Astrocyte of the cerebellum (primary cell): Measurements from ENCODE around the gene FLRT1.

Experiments
- DNase-seq: peaks from one replicate; pipeline ENCODE4 v3.0.0-alpha.2; 2011; ENCODE audit warnings: low read depth
- H3K4me3 ChIP-seq: 2 replicates; pipeline ENCODE4 v1.5.1; 2011; ENCODE audit warnings: mild to moderate bottlenecking, low read depth, low read length, moderate library complexity
- in situ Hi-C: cut with HindIII; loops from 2 replicates; pipeline ENCODE4 v1.10.0; 2017; ENCODE audit warnings: low sequenced_read_pairs
- TF ChIP-seq, protein P1 (sequence below): IDR thresholded peaks from 2 replicates; pipeline ENCODE4 v1.5.1; 2012; ENCODE audit warnings: low read length, low read depth, moderate library complexity, mild to moderate bottlenecking; ENCODE audit errors: missing control alignments

Gene FLRT1

DNA sequence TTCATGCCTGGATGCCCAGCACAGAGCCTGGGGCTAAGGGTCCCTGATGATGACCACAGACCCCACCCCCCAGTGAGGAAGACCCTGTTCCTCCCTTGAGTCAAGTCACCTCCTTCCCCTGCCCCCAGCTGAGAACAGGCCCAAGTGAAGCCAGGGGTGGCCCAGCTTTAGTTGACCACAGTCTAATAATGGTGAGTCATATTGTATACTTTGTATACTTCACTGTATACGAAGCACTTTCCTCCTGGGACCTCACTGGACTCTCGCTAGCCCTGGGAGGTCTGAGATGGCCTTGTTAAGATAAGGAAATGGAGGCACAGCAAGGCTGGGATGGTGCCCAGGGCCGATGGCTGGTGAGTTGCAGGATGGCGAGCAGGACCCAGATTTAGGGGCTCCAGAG lies 3.7 kb upstream of the FLRT1 start:
- no peak overlapping the region for H3K4me3 ChIP-seq
- no peak for DNase-seq
- in situ Hi-C loops, result no loop called here
- TF ChIP-seq, protein P1, sequence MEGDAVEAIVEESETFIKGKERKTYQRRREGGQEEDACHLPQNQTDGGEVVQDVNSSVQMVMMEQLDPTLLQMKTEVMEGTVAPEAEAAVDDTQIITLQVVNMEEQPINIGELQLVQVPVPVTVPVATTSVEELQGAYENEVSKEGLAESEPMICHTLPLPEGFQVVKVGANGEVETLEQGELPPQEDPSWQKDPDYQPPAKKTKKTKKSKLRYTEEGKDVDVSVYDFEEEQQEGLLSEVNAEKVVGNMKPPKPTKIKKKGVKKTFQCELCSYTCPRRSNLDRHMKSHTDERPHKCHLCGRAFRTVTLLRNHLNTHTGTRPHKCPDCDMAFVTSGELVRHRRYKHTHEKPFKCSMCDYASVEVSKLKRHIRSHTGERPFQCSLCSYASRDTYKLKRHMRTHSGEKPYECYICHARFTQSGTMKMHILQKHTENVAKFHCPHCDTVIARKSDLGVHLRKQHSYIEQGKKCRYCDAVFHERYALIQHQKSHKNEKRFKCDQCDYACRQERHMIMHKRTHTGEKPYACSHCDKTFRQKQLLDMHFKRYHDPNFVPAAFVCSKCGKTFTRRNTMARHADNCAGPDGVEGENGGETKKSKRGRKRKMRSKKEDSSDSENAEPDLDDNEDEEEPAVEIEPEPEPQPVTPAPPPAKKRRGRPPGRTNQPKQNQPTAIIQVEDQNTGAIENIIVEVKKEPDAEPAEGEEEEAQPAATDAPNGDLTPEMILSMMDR, result no peak

DNA sequence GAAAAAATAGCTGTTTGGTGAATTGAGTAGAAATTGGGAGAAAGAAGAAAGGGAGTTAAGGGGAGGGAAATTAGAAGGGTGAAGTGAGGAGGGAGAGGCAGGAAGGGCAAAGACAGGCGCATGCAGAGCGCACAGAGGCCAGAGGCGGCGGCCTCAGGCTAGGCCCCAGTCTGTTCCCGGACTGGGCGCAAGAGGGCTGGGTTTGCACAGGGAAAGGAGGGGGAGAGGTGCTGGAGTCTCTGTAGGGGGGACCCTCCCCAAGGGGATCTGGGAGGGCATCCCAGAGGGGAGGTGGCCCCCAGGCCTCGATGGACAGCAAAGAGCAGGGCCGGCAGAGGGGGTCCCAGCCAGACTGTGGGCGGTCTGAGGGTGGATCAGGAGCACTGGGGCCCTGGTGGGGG lies 1.3 kb upstream of the FLRT1 start:
- no peak overlapping the region for H3K4me3 ChIP-seq
- DNase-seq, result no peak
- in situ Hi-C loops, result no loop called here
- TF ChIP-seq, protein P1, result no peak

DNA sequence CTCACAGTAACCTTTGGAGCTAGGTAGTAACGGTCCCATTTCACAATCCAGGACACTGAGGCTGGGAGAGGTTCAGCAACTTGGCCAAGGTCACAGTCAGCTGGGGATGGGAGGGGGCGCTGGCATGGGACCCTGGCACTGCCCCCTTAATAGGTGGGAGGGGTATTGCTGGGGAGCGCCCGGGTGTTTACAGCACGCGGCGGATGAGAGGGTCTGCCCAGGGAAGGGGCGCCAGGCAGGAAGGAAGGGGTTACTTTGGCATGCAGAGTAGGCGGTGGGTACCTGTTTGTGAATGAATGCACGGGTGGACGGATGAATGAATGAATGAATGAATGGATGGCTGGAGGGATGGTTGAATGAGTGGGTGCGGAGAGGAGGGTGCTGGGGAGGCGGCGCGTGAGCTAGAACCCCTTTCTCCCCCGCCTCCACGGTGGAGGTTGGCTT lies 628 bp upstream of the FLRT1 start:
- TF ChIP-seq, protein P1, result no peak
- DNase-seq, result no peak
- no peak overlapping the region for H3K4me3 ChIP-seq

DNA sequence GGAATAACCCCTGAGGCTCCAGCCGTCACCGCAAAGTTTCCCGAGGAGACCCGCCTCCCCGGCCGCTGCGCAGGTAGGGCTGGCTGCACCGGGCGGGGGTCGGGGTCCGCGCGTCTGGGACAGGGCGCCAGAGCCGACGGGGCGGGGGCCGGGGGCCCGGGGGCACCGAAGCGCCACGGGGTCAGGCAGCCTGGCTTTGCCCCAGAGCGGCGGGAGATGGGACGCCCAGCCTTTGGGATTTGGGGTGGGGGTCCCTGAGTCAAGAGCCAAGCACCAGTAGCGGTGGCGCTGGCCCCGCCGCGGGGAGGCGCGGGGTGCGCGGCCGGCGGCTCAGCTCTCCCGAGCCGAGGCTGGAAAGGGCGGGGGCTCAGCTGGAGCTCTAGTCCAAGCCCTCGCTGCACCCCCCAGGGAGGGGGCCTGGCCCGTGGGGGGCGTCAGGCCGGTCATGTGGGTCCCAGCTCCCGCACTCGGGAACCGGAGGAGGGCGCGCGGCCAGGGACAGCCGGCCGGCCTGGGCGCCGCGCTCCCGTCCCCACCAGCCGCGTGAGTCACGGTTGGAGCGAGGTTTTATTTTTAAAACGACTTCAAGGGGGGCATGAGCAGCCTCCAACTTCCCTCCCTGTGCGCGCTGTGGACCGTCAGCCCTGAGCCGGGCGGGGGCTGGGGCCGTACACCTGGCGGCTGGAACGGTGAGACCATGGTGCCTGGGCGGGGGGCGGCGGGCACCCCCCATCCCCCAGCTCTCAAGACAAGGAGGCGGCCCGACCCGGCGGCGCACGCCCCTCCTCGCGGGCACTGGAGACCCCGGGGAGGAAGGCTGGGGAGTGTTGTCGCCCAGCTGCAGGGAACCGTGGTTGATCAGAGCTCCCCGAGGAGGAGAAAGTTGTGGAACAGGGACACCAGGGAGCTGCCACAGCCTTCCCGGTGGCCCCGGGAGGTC lies 626 bp downstream of the FLRT1 start:
- TF ChIP-seq, protein P1, result no peak
- H3K4me3 ChIP-seq, result peak overlapping the region; percentile 32
- in situ Hi-C loops, result no loop called here
- no peak for DNase-seq

More for the DNA sequence above, 628 bp upstream of the FLRT1 start:
- in situ Hi-C loops, result no loop called here

DNA sequence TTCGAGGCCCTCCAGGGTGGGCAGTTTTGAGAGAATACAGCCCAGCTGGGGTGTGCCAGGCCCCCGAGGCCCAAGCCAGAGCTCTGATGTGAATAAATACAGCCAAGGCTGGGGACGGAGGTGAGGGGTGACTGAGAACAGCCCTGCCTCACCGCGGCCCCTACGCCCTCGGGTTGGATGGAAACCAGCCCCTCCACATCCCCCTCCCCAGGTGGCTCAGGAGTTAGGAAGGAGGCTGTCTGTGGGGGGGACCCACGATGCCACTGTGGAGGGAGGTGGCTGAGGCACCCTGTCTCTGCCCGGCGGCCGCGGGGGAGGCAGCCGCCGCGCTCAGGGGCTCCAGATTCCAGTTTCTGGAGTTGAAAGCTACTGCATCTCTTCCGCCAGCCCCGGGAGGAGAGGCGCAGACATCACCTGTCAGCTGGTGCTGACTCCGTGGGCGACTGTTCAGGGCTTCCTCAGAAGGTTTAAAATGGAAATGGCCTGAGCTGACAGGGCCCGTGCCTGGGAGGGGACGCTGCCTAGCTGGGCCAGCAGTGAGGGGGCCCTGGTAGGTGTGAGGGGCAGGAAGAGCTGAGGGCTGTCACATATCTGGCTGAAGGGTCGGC lies 1.4 kb downstream of the FLRT1 start:
- TF ChIP-seq, protein P1, result no peak
- in situ Hi-C loops, result no loop called here
- DNase-seq, result no peak
- H3K4me3 ChIP-seq, result no peak overlapping the region

DNA sequence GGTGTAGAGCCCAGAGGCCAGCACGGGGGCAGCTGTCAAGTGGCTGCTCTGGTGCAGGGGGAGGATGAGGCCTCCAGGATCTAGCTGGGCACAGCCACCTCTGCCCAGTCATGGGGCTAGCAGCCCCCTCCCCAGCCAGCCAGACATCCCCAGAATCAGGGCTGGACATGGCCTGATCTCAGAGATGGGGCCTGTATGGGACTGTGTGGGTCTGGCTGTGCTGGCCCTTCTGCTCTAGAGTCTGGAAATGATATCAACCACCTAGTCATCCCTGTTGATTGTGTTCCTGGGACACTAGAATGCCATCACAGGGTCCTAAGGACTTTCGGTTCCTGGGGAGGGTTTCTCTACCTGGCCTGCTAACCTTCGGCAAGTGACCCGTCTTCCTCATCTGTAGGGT lies 2.8 kb downstream of the FLRT1 start:
- DNase-seq, result no peak
- in situ Hi-C loops, result no loop called here
- no peak overlapping the region for H3K4me3 ChIP-seq
- TF ChIP-seq, protein P1, result no peak
